Activated CD4-positive, alpha-beta T cell treated with anti-CD3 and anti-CD28 coated beads, Interleukin-2, Interleukin-4, amounts not matched to agents 100 ng/mL and 50 ng/mL, durations not matched to agents 16 hours and 8 hours (primary cell): ENCODE data around the gene HDC.
A peak's percentile ranks its signal among the peaks of the same experiment; 100 is the strongest.

Source experiments
- DNase-seq: peaks from one replicate; pipeline ENCODE4 v3.0.0-alpha.2; 2020; ENCODE audit warnings: low spot score

HDC gene

DNA sequence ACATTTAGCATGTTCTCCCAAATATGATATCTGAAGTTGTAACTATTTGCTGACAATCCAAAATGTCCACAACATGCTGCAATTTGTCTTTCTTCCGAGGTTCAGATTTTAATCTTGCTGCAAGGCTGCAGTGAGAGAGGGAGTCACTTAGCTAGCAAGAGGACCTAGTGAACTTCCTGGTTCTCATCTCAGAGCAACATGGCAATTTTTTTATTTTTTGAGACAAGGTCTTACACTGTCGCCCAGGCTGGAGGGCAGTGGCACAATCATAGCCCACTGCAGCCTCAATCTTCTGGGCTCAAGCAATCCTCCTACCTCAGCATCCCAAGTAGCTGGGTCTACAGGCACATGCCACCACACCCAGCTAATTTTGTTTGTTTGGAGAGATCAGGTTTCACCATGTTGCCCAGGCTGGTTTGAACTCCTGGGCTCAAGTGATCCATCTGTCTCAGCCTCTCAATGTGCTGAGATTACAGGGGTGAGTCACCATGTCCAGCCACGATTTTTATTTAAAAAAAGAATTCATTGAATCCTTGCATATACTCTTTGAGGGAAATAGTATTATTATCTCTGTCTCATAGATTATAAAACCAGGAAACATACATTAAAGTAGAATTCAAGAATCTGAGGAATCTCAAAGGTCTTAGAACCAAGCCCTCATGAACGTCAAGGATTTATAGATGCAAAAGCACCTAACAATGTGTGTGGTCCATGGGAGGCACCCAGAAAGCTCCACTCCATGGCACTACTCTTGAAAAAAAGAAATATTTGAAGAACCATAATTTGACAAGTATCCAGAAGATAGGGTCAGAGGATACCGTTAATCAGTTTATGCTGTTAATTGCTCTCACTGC is 9.1 kb downstream of the HDC start:
- DNase-seq: no peak

GRCh38 chr15:50252556-50252955 is 13.0 kb downstream of the HDC start:
- no peak for DNase-seq

DNA sequence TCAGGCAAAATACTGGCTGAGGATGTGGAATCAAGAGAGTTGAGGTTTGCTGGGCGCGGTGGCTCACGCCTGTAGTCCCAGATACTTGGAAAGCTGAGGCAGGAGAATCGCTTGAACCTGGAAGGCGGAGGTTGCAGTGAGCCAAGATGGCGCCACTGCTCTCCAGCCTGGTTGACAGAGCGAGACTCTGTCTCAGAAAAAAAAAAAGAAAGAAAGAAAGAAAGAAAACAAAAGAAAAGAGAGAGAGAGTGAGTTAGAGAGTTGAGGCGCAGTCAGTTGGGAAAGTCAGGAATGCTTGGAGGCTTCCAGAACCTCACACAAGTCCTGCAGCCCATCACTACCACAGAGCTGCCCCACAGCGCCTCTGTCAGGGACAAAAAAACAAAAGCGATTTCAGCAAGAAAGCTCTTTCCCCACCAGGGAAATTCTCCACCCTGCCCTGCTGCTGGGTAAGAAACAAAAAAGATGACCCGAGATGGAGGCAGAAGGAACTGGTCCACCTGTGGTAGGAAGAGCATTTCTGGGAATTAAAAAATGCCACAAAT is 13.8 kb downstream of the HDC start:
- DNase-seq: no peak

DNA sequence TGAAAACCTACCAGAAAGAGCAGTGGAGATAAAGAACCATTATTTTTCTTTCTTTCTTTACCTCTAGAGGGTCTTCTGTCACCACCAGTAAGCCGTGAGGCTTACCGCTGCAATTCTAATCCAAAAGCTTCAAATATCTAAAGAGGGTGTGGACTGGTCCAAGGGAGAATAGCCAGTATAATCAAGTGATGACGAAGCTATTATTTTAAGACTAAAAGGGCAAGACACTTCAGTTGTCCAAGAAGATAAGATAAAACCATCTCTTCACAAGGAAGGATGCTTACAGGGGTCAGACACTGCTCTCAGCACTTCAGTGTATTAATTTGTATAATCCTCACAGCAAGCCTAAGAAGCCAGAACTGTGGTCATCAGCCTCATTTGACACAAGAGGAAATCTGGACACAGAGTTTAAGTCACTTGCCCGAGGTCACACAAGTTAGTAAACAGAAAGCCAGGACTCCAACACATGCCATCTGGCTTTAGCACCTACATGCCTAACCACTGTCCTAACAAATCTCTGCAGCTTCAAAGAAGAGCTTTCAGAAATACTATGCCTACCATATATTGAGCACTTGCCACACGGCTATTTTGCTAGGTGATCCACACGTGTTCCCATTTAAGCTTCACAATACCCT is 14.6 kb downstream of the HDC start:
- no peak for DNase-seq

- DNase-seq: no peak
These were observed 15.8 kb downstream of the HDC start for GRCh38 chr15:50249704-50250103.

DNA sequence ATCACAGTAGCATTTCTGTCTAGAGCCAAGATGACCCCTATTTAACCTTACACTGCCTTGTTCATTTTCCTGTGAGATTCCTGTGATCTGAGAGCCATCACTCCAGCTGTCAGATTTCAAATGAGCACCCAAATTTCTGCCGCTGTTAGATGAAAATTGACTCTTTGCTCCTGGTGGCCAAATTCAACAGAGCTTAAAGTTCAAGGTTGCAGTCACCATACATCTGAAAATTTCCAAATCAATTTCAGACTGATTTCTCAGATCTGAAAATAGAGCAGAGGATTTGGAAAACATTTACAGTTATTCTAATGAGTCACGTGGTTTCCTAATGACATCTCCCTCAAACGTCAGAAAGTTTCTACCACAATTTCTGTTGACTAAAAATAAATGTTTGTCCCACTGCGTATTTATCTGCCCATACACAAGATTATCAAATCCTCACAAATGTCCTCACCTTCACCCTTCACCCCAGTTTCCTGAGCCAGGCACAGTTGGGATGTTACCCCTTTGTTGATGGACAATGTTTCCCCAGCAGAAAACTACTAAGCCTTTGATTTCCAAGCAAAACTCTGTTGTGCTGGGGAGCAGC is 16.4 kb downstream of the HDC start:
- peak; percentile 47 for DNase-seq

- peak; percentile 77 for DNase-seq
These were observed 17.5 kb downstream of the HDC start for GRCh38 chr15:50247819-50248655.

GRCh38 chr15:50246631-50247030 is 18.9 kb downstream of the HDC start:
- DNase-seq: no peak

DNA sequence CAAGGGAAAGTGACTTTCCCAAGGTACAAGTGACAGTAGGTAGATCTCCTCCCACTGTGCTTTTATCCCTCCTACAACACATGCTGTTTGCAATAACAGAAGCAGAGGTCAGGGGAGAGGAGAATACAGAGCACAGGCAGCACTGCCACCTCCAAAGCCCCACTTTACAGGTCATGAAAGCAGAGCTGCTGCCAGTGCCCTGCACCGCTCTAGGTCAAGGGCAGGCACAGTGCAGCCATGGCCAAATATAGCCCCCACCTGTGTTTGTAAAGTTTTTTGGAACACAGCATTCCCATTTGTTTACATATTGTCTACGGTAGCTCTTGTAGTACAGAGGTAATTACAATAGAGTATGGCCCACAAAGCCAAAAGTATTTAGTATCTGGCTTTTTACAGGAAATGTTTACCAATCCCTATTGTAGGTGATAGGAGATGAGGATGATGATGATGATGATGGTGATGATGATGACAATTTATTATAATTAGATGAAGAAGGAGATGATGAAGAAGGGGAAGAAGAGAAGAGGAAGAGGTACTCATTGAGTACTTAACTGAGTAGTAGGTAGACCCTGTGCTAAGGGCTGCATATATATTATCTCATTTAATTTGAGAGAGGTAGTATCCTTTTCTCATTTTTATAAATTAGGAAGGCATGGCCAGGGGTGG is 20.4 kb downstream of the HDC start:
- no peak for DNase-seq

DNA sequence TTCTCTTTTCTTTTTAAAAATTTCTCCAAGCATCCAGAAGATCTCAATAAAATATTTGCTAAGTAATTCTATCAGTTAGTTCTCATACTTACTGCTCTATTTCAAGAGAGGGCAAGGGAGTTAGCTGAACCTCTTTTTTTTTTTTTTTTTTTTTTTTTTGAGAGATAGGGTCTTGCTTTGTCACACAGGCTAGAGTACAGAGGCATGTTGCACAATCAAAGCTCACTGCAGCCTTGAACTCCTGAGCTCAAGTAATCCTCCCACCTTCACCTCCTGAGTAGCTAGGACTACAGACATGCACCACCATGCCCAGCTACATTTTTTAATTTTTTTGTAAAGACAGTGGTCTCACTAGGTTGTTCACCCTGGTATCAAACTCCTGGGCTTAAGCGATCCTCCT is 21.4 kb downstream of the HDC start:
- no peak for DNase-seq

DNA sequence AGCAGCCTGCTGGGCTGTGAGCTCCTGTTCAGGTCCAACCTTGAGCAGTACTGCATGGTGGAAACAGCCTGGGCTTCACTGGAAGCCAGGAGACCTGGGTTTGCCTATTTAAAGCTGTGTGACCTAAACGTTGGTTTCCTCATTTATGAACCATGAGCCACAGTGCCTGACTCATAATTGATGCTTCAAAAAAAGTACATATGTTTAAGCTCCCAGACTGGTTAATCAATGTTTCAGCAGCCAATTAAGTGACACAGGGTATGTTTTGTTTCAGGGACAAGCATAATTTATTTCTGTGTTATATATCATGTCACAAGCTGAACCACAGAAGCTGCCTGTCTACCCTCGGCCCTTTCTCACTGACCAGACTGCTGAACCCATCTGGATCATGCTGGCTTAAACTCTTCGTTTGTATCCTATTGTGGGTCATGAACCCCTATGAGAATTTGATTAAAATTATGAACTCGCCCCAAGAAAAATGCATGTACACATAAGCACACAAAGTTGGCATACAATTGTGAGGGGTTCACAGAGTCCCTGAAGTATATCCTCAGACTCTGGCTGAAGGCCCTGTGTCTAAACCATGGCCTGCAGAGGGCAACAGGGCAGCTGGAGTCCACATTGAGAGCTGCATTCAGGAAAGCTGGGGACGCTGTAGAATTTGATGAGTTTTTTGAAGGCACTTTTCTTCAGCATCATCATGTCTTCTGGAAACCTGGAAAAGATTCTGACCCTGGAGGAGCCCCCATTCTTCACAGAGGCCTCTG is 23.7 kb downstream of the HDC start:
- DNase-seq: no peak

DNA sequence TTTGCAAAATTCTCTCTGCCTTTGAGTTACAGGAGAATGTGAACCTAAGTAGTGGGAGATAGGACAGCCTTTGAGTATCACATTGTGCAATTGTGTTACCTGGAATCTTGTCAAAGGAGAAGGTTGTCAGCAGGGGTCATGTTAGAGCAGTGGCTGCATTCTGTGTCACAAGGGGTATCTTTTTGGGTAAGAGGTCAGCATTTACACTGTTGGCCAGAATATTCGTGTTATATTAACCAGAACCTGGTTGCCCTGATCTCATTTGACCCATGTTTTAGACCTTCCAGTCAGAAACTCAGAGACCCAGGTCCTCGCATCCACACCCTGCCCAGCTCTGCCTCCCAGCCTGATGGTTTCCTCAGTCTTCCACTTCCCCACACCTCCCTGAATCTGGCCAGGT is 27.3 kb downstream of the HDC start:
- no peak for DNase-seq

GRCh38 chr15:50236433-50236832 is 29.1 kb downstream of the HDC start:
- DNase-seq: no peak

- no peak for DNase-seq
These were observed 29.7 kb downstream of the HDC start for GRCh38 chr15:50235794-50236193.

DNA sequence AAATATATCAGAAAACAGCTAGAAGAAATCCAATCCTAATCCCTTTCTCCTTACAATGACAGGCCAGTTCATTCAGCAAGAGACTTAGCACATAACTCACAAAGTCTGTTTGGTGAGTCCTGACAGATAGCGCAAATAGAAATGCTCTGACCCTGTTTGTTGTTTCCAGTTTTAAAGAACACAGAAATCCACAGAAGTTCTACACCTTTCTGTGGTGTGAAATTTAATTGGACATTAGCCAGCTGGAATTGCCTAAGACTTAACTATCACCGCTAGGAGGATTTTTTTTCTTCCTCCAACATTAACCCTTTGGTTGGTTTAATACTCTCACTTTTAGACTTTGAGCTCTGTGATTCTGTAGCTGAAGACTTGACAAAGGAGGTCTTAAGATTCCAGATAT is 30.8 kb downstream of the HDC start:
- DNase-seq: no peak

DNA sequence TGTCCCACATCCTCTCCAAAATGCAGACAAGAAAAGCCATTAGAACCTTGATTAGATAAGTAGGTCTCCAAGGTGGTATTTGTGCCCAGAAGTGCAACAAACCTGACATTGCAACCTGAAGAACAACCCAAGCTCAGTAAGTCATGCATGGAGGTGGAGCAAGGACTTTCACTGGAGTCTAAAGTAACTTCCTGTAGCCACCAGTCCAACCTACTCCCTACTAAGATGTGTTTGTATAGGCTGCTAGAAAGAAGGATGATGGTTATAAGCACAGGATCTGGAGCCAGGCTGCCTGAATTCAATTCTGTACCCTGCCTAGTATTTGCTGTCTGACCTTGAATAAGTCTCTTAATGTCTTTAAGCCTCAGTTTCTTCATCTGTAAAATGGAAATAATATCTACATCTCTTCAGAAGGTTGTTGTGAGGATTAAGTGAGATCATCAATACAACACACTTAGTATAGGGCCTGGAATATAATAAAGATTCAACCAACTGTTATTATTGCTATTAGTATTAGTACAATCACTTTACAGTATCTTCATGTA is 32.3 kb downstream of the HDC start:
- DNase-seq: no peak

- DNase-seq: no peak
These were observed 32.7 kb downstream of the HDC start for GRCh38 chr15:50232791-50233190.

- no peak for DNase-seq
These were observed 33.8 kb downstream of the HDC start for GRCh38 chr15:50231761-50232160.

- DNase-seq: no peak
These were observed 36.2 kb downstream of the HDC start for GRCh38 chr15:50229336-50229735.

GRCh38 chr15:50228866-50229265 is 36.7 kb downstream of the HDC start:
- DNase-seq: no peak

GRCh38 chr15:50227076-50227475 is 38.5 kb downstream of the HDC start:
- DNase-seq: no peak
